ENCODE results near the gene IL17RE.

DNA sequence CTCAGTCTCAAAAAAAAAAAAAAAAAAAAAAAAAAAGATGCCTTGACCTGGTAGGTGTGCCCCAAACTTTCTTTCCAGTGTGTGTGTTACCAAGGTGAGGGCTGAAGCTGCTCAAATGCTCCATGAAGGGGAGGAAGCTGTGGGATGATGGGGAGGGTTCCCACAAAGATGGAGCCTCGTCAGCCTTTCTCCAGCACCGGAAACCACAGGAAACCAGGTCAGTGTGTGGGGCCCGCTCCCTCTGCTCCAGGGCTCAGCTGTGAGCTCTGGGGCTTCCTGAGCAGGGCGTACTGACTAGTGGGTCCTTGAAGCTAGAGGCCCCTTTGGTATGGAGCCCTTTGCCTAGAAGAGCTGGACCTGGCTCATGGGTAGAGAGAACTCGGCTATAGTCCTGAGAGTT, 681 bp upstream of the IL17RE start:
- TF ChIP-seq CTCF (IDR thresholded peaks at IDR 0.05) (no peak), POLR2A (IDR thresholded peaks at IDR 0.05) (no peak)

All from right lobe of liver (tissue), 4 donors.